NT2/D1 (cell line): ENCODE data around the gene MAPK10.

Experiments used
- SUZ12 ChIP-seq: IDR thresholded peaks from 2 replicates; pipeline ENCODE4 v1.6.1; 2011; ENCODE audit not compliant: insufficient read length, insufficient read depth; ENCODE audit errors: extremely low read depth
- YY1 ChIP-seq: IDR thresholded peaks from 2 replicates; pipeline ENCODE4 v1.6.1; 2011; ENCODE audit not compliant: insufficient read length, insufficient read depth
- ZNF274 ChIP-seq: IDR thresholded peaks from 2 replicates; pipeline ENCODE4 v1.6.1; 2011; ENCODE audit warnings: mild to moderate bottlenecking, low read depth, low read length

GRCh38 chr4:86007042-86007441 lies 352.8 kb downstream of the MAPK10 start:
- TF ChIP-seq YY1 (no peak), SUZ12 (no peak), ZNF274 (no peak)
